CD4-positive, CD25-positive, alpha-beta regulatory T cell (primary cell): Measurements from ENCODE around the gene FAM184B. TPM values are rescaled to one million over a fixed set of nuclear protein-coding genes. Genes with fewer than 3 reads are reported as not detected.
A peak's percentile ranks its signal among the peaks of the same experiment; 100 is the strongest.

ENCODE experiments used
- ATAC-seq, 2 donors: fragments of 150-1000 bp; cut with Tn5 transposase; one replicate each; pipeline ENCODE4 v1.10.0; 2021; ENCODE audit warnings: low read depth in 2 of 2, moderate number of reproducible peaks in 2 of 2, moderate library complexity in 1 of 2
- DNase-seq, 3 donors: peaks; one replicate each; pipeline versions ENCODE4 v3.0.0 to v3.0.0-alpha.2; 2012 to 2022; ENCODE audit warnings: mixed read lengths in 1 of 3
- H3K27ac ChIP-seq: one replicate; pipeline ENCODE4 v1.7.0; 2013; ENCODE audit warnings: mild to moderate bottlenecking, low read length; ENCODE audit not compliant: insufficient read depth, poor library complexity, severe bottlenecking
- H3K27me3 ChIP-seq: one replicate; pipeline ENCODE4 v1.7.0; 2013; ENCODE audit warnings: low read length; ENCODE audit not compliant: control insufficient read depth, insufficient read depth
- H3K36me3 ChIP-seq: one replicate; pipeline ENCODE4 v1.7.0; 2013; ENCODE audit warnings: mild to moderate bottlenecking, low read length, moderate library complexity; ENCODE audit not compliant: control insufficient read depth, insufficient read depth
- H3K4me1 ChIP-seq: 2 replicates; pipeline ENCODE4 v1.7.0; 2013; ENCODE audit warnings: mild to moderate bottlenecking, low read length; ENCODE audit not compliant: insufficient read depth, control insufficient read depth, poor library complexity, severe bottlenecking
- H3K4me3 ChIP-seq: one replicate; pipeline ENCODE4 v1.7.0; 2013; ENCODE audit warnings: low read depth, mild to moderate bottlenecking, low read length, moderate library complexity
- H3K9me3 ChIP-seq, 2 experiments: 1 replicate in 1 of 2; 2 replicates in 1 of 2; pipeline ENCODE4 v1.7.0; 2013; ENCODE audit warnings: low read length in 2 of 2, mild to moderate bottlenecking in 1 of 2, moderate library complexity in 1 of 2; ENCODE audit not compliant: control insufficient read depth in 2 of 2
- H3K27ac Mint-ChIP-seq, 3 donors: one replicate each; pipeline ENCODE4 v1.8.0; 2020 to 2022; ENCODE audit warnings: mild to moderate bottlenecking in 3 of 3, mixed read lengths in 3 of 3, moderate library complexity in 2 of 3
- H3K27me3 Mint-ChIP-seq: one replicate; pipeline ENCODE4 v1.8.0; 2022; ENCODE audit warnings: mild to moderate bottlenecking, mixed read lengths
- H3K36me3 Mint-ChIP-seq: one replicate; pipeline ENCODE4 v1.8.0; 2020; ENCODE audit warnings: mixed read lengths
- H3K4me1 Mint-ChIP-seq, 4 donors: one replicate each; pipeline ENCODE4 v1.8.0; 2020 to 2022; ENCODE audit warnings: mixed read lengths in 4 of 4, mild to moderate bottlenecking in 1 of 4
- H3K4me3 Mint-ChIP-seq, 4 donors: one replicate each; pipeline ENCODE4 v1.8.0; 2020 to 2022; ENCODE audit warnings: mild to moderate bottlenecking in 4 of 4, mixed read lengths in 4 of 4, moderate library complexity in 3 of 4
- H3K9me3 Mint-ChIP-seq, 7 donors: one replicate each; pipeline ENCODE4 v1.8.0; 2020 to 2022; ENCODE audit warnings: mixed read lengths in 7 of 7, mild to moderate bottlenecking in 3 of 7, moderate library complexity in 2 of 7
- polyA plus RNA-seq, 4 donors: library from polyadenylated mRNA; unstranded; fragments of 300-500 nt; fragmentation: Illumina TruSeq; gene quantifications; one replicate each; pipeline ENCODE4 v1.2.3, GENCODE V29; 2021
- total RNA-seq: library from RNA; stranded (reverse); gene quantifications from one replicate; pipeline ENCODE4 v1.2.3, GENCODE V29; 2022

The FAM184B gene
- total and polyA plus RNA-seq, 5 donors from 2014 or later: 0.03 TPM; not detected in 4

DNA sequence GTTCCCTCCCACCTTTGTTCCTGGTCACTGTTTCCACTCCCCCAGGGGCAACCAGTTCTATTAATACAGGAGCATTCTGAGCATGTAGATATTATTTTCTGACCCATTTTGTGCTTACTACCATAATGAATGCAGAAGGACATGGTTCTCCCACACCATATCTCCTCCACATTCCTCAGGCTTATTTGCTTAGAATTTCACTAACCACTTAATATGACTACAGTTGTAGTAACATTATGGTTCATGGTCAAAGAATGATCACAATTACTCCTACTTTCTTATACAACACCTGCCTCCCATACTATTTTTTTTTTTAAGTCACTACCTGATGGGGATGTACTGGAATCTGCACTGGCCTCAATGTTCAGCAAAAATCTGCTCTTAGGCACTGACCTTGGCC is 7.5 kb upstream of the FAM184B start:
- Histone ChIP-seq H3K27ac (no peak overlapping the region), H3K4me1 (no peaks in the 10 kb centered on the region)
- no peaks in the 10 kb centered on the region for H3K27me3 Mint-ChIP-seq

DNA sequence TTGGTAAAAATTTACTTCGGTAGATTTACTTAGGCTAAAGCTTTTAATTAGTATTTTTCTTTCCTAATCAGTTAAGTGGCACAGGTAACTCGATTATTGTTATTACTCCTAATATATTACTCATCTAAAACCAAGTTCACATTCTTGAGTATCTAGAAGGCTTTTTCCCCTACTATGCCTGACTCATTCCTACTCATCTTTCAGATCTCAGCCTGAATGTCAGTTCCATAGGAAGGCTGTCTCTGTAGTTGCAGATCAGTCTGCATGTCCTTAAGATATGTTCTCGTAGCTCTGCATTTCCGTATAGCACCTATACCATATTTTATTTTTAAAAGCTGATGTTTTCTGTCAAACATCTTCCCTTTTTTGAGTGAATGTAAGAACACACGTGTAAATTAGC is 5.9 kb upstream of the FAM184B start:
- Histone ChIP-seq H3K36me3 (no peaks in the 10 kb centered on the region), H3K9me3 (no peaks in the 10 kb centered on the region), H3K4me1 (no peaks in the 10 kb centered on the region), H3K4me3 (no peak overlapping the region), H3K27ac (no peak overlapping the region), H3K27me3 (peaks cover 4% of the 10 kb centered on the region)
- H3K4me3 Mint-ChIP-seq: no peak overlapping the region
- H3K9me3 Mint-ChIP-seq: peaks cover 0 to 1% (median 0%) of the 10 kb centered on the region in 7 donors
- peaks cover 6 to 24% (median 10%) of the 10 kb centered on the region in 4 donors for H3K4me1 Mint-ChIP-seq
- ATAC-seq (no peak), DNase-seq (no peak)
- peaks cover 6% of the 10 kb centered on the region for H3K27me3 Mint-ChIP-seq
- no peak overlapping the region for H3K27ac Mint-ChIP-seq
- H3K36me3 Mint-ChIP-seq: peaks cover 24% of the 10 kb centered on the region

More for the DNA sequence above, 7.5 kb upstream of the FAM184B start:
- Mint-ChIP-seq H3K36me3 (peaks cover 30% of the 10 kb centered on the region), H3K27ac (no peak overlapping the region), H3K9me3 (peaks cover 0 to 4% (median 0%) of the 10 kb centered on the region in 7 donors), H3K4me1 (peaks cover 8 to 23% (median 10%) of the 10 kb centered on the region in 4 donors), H3K4me3 (no peak overlapping the region)
- Histone ChIP-seq H3K36me3 (peaks cover 4% of the 10 kb centered on the region), H3K9me3 (no peaks in the 10 kb centered on the region), H3K4me3 (no peak overlapping the region), H3K27me3 (no peaks in the 10 kb centered on the region)
- DNase-seq (no peak), ATAC-seq (no peak)

DNA sequence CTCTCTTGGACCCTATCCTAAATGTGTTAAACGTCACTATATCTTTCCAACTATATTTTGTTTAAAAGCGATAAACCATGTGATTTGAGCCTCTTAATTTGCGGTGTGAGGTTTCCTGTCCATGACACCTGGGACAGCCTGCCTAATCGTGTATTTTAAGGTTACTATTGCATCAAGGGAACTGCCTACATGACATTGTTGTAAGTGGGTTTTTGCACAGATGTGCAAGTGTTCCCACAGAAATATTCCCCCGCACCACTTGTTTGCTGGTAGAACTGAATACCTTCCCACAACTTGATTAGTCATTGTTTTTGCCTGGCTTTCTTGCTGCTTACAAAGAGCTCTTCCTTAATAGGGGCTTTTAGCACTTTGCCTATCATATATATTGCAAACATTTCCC is 5.1 kb upstream of the FAM184B start:
- Mint-ChIP-seq H3K36me3 (peaks cover 25% of the 10 kb centered on the region), H3K4me3 (no peak overlapping the region), H3K27ac (peak overlapping the region in 1 of 3 donors; percentile 65), H3K4me1 (peaks cover 8 to 29% (median 16%) of the 10 kb centered on the region in 4 donors), H3K27me3 (peaks cover 14% of the 10 kb centered on the region), H3K9me3 (no peaks in the 10 kb centered on the region)
- Histone ChIP-seq H3K4me1 (peaks cover 2% of the 10 kb centered on the region), H3K4me3 (no peak overlapping the region), H3K27me3 (peaks cover 6% of the 10 kb centered on the region), H3K36me3 (no peaks in the 10 kb centered on the region), H3K27ac (no peak overlapping the region), H3K9me3 (no peaks in the 10 kb centered on the region)
- DNase-seq (no peak), ATAC-seq (no peak)

DNA sequence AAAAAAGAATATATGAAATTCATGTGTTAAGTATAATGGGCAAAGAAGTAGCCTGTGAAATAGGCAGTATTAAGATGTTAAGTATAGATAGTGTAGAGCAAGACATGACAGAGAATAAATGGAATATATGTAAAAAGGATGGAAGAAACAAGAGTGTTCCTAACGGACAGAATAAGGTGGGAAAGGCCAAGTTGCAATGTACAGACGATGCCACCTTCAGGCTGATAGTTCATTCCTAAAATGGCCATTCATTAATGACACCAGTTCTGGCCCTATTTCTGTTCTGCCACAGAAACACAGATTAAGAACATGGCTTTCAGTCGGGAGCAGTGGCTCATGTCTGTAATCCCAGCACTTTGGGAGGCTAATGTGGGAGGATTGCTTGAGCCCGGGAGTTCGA is 4.4 kb upstream of the FAM184B start:
- Mint-ChIP-seq H3K4me1 (peaks cover 8 to 29% (median 16%) of the 10 kb centered on the region in 4 donors), H3K4me3 (no peak overlapping the region), H3K9me3 (no peaks in the 10 kb centered on the region), H3K36me3 (peaks cover 18% of the 10 kb centered on the region), H3K27ac (no peak overlapping the region), H3K27me3 (peaks cover 16% of the 10 kb centered on the region)
- Histone ChIP-seq H3K27ac (no peak overlapping the region), H3K27me3 (peaks cover 6% of the 10 kb centered on the region), H3K4me1 (peaks cover 9% of the 10 kb centered on the region), H3K9me3 (no peaks in the 10 kb centered on the region), H3K36me3 (no peaks in the 10 kb centered on the region), H3K4me3 (no peak overlapping the region)
- ATAC-seq: no peak
- no peak for DNase-seq

DNA sequence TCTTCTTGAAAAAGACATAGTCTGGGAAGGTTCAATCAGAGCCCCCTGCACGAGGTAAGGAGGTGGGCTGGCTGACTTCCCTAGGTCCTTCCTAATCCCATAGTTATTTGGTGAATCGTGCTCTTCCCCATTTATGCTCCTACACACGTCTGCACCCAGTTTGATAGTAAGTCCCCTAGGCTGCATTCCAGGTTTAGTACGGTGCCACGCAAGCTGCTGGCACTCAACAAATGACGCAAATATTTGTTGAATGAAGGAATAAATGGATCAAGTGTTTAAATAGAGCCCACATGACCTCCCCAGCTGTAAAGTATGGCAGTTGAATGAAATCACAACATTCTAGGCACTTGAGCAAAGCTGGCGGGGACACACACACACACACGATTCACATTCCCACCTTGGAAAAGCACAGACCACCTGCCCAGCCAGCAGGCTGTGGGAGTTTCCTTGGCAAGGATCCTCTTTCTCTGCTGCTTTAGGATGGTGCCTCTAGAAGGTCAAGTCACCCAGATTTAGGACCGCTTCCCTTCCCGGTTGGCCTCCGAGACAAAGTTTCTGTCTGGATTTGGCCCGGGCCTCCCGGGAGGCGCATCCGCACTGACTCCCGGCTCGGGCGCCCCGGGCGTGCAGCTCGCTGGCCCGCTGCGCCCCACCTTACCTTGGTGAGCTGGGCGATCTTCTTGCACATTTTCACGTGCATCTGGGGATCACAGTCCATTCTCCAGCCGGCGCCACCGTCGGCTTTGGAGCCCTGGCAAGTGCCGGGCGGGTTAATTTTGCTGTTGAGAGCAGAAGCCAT is 721 bp downstream of the FAM184B start:
- Mint-ChIP-seq H3K4me1 (peaks cover 4 to 19% (median 10%) of the 10 kb centered on the region in 4 donors), H3K9me3 (no peaks in the 10 kb centered on the region), H3K27me3 (peaks cover 42% of the 10 kb centered on the region), H3K27ac (no peak overlapping the region), H3K4me3 (peak overlapping the region in 1 of 4 donors; percentile 24), H3K36me3 (peaks cover 5% of the 10 kb centered on the region)
- no peak for ATAC-seq
- Histone ChIP-seq H3K36me3 (no peaks in the 10 kb centered on the region), H3K4me3 (no peak overlapping the region), H3K27ac (no peak overlapping the region), H3K27me3 (peaks cover 20% of the 10 kb centered on the region), H3K4me1 (peaks cover 9% of the 10 kb centered on the region), H3K9me3 (no peaks in the 10 kb centered on the region)
- no peak for DNase-seq

DNA sequence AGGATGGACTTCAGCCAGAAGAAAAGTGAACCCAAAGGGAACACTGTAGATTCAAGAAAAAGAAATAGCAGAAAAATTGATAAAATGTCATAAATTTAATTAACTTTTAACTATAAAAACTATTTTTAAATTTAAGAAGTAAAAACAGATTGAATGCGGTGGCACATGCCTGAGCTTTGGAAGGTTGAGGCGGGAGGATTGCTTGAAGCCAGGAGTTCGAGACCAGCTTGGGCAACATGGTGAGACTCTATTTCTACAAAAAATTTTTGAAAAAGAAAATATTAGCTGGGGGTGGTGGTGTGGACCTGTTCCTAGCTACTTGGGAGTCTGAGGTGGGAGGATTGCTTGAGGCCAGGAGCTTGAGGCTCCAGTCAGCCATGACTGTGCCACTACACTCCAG is 3.0 kb downstream of the FAM184B start:
- Mint-ChIP-seq H3K4me1 (peaks cover 4 to 19% (median 9%) of the 10 kb centered on the region in 4 donors), H3K27ac (no peak overlapping the region), H3K9me3 (no peaks in the 10 kb centered on the region), H3K4me3 (no peak overlapping the region), H3K36me3 (peaks cover 5% of the 10 kb centered on the region), H3K27me3 (peaks cover 42% of the 10 kb centered on the region)
- ATAC-seq (no peak), DNase-seq (no peak)
- peaks cover 20% of the 10 kb centered on the region for H3K27me3 ChIP-seq
- H3K4me3 ChIP-seq: no peak overlapping the region
- H3K27ac ChIP-seq: no peak overlapping the region
- peaks cover 9% of the 10 kb centered on the region for H3K4me1 ChIP-seq
- H3K9me3 ChIP-seq: no peaks in the 10 kb centered on the region
- no peaks in the 10 kb centered on the region for H3K36me3 ChIP-seq

DNA sequence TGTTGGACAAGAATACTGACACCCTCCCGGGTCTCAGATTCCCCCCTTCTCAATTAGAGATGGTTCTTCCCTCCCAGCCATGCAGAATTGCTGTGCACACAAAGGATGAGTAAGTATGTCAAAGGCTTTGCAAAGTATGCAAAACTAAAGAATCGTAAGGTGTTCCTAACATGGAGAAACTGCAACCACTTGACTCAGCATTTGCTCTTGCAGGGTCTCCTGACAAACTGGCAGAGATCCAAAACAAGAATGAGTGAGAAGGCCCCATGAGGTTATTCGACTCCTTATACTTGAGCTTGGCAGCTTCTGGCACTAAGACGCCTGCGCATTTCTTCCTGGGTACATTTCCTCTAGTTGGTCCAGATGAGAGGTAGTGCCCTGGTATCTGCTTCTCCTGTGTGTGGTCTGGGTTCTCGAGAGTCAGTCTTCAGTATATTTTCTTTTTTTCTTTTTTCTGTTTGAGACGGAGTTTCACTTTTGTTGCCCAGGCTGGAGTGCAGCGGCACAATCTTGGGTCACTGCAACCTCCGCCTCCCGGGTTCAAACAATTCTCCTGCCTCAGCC is 8.2 kb downstream of the FAM184B start:
- Histone ChIP-seq H3K27me3 (peaks cover 4% of the 10 kb centered on the region), H3K4me3 (no peak overlapping the region), H3K36me3 (no peaks in the 10 kb centered on the region), H3K9me3 (no peaks in the 10 kb centered on the region), H3K27ac (no peak overlapping the region), H3K4me1 (no peaks in the 10 kb centered on the region)
- H3K9me3 Mint-ChIP-seq: no peaks in the 10 kb centered on the region
- no peaks in the 10 kb centered on the region for H3K36me3 Mint-ChIP-seq
- no peaks in the 10 kb centered on the region for H3K4me1 Mint-ChIP-seq
- ATAC-seq (no peak), DNase-seq (no peak)
- H3K4me3 Mint-ChIP-seq: no peak overlapping the region
- peaks cover 9% of the 10 kb centered on the region for H3K27me3 Mint-ChIP-seq
- no peak overlapping the region for H3K27ac Mint-ChIP-seq
